Testis (tissue), 2 donors: ENCODE measurements around the gene GNPTG.
"Not testable (repeated sequence)": the region's sequence is repeated elsewhere in the genome, so short reads cannot be mapped to it uniquely, and the experiment has no call there.

Experiments used
- CTCF ChIP-seq, 3 experiments: fragments of 450-650 bp in 2 of 3; fragments of 200-600 bp in 1 of 3; sonication (generic) in 1 of 3; IDR thresholded peaks; one replicate each; pipeline ENCODE4 v1.5.1; 2016 to 2019; ENCODE audit warnings: antibody characterized with exemption in 3 of 3, mild to moderate bottlenecking in 2 of 3, moderate library complexity in 1 of 3
- POLR2A ChIP-seq: fragments of 450-650 bp; IDR thresholded peaks from one replicate; pipeline ENCODE4 v1.6.1; 2017; ENCODE audit warnings: antibody characterized with exemption, mild to moderate bottlenecking, moderate library complexity

- not testable (repeated sequence) for TF ChIP-seq POLR2A; CTCF (IDR thresholded peaks at IDR 0.05)
Observed at GRCh38 chr16:1328961-1329360, 22.8 kb upstream of the GNPTG start.
